Cortex of kidney (tissue), 1 donor: ENCODE data around the gene CCDC92B.
"Not testable (repeated sequence)": the region's sequence is repeated elsewhere in the genome, so short reads cannot be mapped to it uniquely, and the experiment has no call there.

Experiments used
- DNase-seq: peaks from one replicate; lab custom pipeline; 2025; lab: John Stamatoyannopoulos, UW

CCDC92B gene

DNA sequence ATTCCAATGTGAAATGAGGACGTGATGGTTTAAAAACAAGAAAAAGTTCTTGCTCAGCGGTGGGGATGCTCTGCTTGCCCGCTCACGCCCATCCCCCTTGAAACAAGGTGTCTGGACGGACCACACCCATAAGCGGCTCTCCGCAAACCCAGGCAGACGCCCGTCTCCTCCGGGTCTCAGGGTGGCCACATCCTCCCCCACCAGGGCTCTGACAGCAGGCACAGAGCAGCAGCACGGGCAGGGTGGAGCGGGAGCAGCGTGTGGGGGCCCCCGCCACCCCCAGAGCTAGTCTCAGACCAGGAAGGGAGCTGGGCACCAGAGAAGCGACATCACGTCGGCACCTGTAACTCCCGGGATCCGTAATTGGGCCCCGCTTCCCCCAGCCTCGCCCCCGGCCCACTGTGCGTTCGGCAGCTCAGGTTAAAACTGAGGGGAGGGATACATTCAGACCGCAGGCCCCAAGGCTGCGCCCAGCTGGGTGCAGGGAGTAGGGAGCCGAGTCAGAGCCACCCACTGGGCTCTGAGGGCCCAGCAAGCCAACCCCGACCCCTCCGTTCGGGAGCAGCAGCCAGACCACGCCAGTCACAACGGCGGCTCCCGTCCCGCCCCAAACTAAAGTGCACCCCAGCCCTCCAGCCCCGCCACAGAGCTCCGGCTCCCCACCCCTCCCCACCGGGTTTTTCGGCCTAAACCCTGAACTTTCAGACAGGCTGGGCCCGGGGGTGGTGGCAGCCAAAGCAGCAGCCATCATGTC lies 59.9 kb downstream of the CCDC92B start:
- DNase-seq = no peak

DNA sequence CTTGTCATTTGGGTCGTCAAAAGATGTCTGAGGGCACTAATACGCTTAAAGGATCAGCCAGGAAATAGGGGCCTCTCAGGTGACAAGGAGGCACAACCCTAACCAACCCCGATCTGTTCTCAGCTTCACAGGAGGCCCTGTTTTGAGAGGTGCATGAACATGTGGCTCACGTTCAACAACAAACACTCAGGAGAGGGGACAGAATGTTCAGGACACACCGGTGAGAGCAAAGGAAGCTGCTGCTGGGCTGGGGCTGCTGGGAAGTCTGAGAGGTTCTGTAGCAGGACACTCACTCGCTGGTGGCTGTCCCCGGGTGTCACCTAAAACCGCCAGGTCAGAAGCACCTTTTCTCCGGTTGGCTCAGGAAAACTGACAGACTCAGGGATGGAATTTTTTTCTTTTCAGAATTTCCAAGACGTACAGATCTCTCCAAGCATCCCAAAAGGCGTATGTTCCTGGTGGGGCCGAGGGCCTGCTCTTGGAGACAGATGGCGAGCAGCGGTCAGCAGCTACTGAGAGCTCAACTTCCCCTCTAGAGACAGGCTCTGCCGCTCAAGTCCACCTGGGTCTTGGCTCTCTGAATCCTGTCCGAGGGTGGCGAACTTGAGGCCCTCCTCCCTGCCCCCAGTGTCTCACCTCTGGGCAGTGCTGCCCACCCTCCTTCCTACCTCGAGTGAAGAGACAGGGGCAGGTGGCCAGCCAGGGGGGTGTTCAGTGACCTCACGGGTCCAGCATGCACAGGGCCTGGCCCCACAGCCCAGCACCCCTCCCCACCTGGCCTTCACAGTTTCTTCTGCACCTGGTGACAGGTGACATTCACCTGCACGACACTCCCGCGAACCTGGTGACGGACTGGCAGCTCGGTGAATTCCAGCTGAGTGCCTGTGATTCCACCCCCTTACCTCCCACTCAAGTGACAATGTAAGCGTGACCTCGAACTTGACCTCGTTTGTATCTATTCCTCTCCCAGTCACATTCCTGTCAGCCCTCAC lies 60.8 kb downstream of the CCDC92B start:
- no peak for DNase-seq

DNA sequence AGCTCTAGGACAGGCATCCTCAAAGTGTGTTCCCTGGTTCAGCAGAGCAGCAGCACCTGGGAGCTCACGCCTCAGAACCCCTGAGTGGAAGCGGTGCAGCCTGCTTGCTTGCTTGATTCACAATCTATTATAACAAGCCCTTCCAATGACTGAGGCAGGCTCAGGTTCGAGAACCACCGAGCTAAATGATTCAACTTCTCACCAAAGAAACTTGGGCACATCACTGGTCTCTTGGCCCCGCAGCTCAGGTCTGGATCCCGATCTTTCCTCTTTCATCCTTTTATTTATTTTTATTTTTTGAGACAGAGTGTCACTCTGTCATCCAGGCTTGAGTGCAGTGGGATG lies 62.4 kb downstream of the CCDC92B start:
- DNase-seq = no peak

DNA sequence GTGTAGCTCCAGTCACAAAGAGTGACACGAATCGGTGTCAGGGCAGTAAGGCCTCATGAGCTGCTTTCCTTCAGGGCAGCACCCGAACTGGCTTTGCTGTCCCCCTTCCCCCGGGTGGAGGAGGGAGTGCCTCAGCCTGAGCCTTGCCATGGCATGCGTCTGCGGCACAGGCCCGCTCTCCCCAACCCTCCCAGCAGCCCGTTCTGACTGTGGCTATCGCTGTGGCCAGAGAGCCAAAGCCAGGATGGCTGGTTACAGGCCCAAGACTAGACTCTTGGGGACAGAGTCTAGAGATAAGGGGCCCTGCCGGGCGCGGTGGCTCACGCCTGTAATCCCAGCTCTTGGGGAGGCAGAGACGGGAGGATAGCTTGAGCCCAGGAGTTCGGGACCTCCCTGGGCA lies 63.8 kb downstream of the CCDC92B start:
- no peak for DNase-seq

DNA sequence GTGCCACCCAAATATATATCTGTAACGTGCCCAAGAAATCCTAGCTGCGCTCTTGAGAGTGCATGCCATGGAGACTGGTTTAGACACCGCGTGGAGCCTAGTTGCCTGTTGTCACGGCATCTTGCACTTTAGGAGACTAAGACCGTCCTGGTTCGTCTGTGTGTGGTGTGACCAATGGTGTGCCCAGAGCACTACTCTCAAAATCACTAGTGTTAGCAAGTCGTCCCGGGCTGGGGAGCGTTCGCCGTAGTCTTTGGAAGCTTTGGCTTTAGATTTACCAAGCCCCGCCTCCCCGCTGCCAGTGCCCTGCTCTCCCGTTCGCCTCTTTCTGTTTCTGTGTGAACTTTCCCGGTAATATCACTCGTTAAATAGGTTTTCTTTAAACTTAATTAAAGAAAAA lies 64.9 kb downstream of the CCDC92B start:
- no peak for DNase-seq

DNA sequence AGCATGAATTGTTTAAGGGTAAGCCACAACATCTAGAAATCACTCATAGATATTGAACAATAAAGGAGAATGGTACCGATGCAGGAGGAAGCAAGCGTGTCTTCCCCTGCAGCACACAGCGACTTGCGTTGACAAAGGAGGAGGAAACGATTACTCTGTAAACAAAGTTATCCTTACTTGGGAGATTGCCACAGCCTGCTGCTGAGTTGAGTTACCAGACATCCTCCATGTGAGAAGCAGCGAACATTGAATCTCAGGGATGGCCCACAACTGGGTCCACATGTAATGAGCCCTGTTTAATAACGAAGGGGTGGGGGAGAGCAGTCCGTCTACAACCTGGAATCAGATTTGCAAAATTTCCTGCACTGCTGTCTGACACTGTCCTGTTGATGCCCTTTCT lies 65.5 kb downstream of the CCDC92B start:
- DNase-seq = no peak

DNA sequence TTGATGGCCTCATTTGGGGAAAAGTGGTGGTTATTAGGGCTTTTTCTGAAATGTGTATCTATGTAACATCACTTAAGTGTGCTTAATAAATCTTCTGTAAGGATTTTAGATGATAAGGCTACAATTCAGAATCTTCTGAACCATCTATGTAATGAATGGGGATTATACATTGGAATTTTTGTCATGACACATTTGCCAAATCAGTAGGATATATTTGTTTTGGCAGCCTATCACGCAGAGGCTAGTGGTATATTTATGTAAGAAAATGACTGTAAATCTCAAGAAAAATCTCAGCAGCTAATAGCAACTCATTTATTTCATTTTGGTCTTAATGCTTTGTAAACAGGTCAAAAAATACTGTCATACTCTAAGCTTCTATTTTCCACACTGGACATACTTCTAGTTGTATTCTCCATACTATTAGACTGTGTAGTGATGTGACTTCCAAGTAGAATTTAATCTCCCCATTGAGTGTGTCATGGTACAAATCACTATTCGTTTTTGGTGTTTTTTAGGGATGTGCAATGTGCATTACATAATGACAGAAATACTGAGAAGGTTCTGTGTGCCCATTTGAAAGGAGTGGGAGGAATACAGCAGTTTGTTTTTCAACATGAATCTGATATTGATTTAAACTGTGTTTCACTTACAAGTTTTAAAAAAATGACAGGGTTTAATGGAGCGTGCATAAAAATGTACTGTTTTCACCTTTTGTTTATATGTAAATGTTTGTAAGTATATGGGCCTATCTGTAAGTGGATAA lies 67.1 kb downstream of the CCDC92B start:
- DNase-seq = no peak

DNA sequence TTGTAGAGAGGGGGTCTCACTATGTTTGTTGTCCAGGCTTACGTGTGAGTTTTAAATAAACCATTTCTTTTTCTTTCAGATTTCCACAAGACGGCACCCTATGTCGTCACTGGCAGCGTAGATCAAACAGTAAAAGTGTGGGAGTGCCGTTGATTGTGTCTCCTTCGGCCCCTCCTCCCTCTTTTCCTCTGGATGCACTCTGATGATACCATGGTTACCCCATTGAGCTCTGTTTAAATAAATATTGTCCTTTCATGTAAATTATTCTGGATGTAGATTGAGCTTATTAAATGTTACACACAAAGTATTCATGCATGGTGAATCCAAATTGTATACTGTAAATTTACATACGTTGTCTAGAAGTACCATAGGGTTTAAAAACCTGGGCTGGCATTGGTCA lies 67.8 kb downstream of the CCDC92B start:
- DNase-seq = no peak

DNA sequence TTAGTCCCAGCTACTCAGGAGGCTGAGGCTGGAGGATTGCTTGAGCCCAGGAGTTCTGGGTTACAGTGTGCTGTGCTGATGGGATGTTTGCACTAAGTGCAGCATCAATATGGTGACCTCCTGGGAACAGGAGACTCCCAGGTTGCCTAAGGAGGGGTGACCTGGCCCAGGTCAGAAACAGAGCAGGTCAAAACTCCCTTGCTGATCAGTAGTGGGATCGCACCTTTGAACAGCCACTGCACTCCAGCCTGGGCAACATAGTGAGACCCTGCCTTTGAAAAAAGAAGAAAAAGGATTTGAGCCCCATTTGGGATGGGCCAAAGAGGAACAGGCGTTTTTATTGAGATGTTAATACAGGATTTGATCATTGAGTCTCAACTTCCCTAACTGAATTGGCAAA lies 68.5 kb downstream of the CCDC92B start:
- DNase-seq = no peak

DNA sequence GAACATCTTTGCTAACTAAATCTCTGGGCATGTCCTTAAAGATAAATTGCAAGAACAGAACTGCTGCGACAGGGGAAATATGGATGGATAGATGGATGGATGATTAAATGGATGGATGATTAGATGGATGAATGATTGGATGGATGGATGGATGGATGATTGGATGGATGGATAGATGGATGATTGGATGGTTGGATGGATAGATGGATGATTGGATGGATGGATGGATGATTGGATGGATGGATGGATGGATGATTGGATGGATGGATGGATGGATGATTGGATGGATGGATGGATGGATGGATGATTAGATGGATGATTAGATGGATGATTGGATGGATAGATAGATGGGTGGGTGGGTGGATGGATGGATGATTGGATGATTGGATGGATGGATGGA lies 70.2 kb downstream of the CCDC92B start:
- not testable (repeated sequence) for DNase-seq
